ENCODE data around the gene CUBN. TPM values are rescaled to one million over a fixed set of nuclear protein-coding genes. Genes with fewer than 3 reads are reported as not detected.

The CUBN gene
- total RNA-seq, 1 experiment from 2014 or later, result 0.80 TPM

DNA sequence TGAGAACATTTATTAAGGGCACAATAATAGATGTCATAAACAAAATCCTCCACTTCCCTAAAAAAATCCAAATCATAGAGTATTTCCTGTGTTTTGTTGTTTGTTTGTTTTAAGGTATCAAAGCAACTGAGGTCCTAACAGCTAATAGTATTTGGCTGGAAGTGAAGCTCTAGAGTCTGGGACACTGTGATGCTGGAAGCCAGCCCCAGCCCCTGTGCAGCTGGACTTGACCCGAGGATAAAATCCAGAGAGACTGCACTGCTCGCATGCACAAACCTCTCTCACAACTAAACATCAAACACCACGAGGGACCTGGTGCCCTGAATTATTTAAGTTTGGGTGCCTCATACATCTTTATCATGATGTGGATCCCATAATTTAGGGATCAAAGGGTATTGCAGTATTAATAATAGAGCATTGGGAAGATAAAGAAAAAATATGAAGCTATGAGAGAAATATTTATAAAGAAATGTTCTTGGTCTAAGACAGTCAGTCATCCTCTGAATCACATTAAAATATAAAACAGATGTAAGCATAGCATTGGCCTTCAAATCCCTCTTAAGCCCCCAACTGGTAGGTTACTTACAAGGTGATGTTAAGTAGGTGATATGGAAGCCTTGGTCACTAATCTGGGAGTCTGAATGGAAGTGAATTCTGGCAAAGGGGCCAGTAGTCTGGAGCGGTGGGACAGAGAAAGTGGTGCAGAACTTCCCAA is 44.4 kb downstream of the CUBN start:
- Histone ChIP-seq H3K79me2 (ENCODE audit: low read length) (no peaks in the 10 kb centered on the region), H2AFZ (ENCODE audit: low read length) (no peak overlapping the region), H3K27me3 (ENCODE audit: low read length) (no peaks in the 10 kb centered on the region), H3K36me3 (ENCODE audit: low read depth, low read length) (no peaks in the 10 kb centered on the region), H3K4me3 (ENCODE audit: low read length) (no peak overlapping the region), H3K4me1 (ENCODE audit: insufficient read depth, low read length) (peaks cover 15% of the 10 kb centered on the region), H3K4me2 (ENCODE audit: low read length) (no peak overlapping the region), H3K9ac (ENCODE audit: low read length) (no peak overlapping the region), H4K20me1 (ENCODE audit: low read length) (no peaks in the 10 kb centered on the region), H3K9me2 (replicated peaks; ENCODE audit: low read length) (no peaks in the 10 kb centered on the region), H3K27ac (ENCODE audit: low read length) (no peak overlapping the region), H3F3A (ENCODE audit: low read length, unreplicated experiment) (no peaks in the 10 kb centered on the region), H3K9me3 (ENCODE audit: low read length) (no peaks in the 10 kb centered on the region)
- POLR2A ChIA-PET (ENCODE audit: unreplicated experiment), result no interaction called here
- DNase-seq, result no peak
- ATAC-seq, result no peak
- TF ChIP-seq, protein P1, sequence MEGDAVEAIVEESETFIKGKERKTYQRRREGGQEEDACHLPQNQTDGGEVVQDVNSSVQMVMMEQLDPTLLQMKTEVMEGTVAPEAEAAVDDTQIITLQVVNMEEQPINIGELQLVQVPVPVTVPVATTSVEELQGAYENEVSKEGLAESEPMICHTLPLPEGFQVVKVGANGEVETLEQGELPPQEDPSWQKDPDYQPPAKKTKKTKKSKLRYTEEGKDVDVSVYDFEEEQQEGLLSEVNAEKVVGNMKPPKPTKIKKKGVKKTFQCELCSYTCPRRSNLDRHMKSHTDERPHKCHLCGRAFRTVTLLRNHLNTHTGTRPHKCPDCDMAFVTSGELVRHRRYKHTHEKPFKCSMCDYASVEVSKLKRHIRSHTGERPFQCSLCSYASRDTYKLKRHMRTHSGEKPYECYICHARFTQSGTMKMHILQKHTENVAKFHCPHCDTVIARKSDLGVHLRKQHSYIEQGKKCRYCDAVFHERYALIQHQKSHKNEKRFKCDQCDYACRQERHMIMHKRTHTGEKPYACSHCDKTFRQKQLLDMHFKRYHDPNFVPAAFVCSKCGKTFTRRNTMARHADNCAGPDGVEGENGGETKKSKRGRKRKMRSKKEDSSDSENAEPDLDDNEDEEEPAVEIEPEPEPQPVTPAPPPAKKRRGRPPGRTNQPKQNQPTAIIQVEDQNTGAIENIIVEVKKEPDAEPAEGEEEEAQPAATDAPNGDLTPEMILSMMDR (conservative IDR thresholded peaks at IDR 0.05; ENCODE audit: low read depth, low read length), result no peak
- no peak for TF ChIP-seq EZH2 (IDR thresholded peaks at IDR 0.05; ENCODE audit: low read length, unreplicated experiment)
- TF ChIP-seq EZH2phosphoT487 (IDR thresholded peaks at IDR 0.05; ENCODE audit: borderline replicate concordance, low read length), result no peak
- BruUV-seq (replicated peaks), result no TSS peak
- CTCF ChIA-PET, result no interaction called here
- intact Hi-C loops (cut with micrococcal nuclease), result no loop called here

DNA sequence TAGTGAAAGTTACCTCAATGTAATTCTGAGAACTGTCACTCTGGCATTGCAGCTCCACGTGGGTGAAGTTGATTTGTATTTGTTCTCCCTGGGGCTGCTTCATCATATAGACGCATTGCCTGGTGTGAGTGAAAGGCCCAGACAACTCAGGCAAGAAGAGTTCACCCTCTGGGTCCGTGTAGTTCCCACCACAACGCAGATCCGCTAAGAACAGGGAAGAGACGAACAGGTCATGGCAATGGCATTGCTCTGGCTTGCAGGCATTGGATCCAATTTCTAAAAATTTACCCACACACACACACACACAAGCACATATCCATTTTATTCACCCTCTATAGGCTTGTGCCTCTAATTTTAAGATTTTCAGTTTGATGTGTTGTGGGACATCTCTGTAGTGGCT is 45.4 kb downstream of the CUBN start:
- no peaks in the 10 kb centered on the region for H3F3A ChIP-seq (ENCODE audit: low read length, unreplicated experiment)
- no peak overlapping the region for H2AFZ ChIP-seq (ENCODE audit: low read length)
- no peak overlapping the region for H3K9ac ChIP-seq (ENCODE audit: low read length)
- no peaks in the 10 kb centered on the region for H3K9me2 ChIP-seq (replicated peaks; ENCODE audit: low read length)
- ChIA-PET CTCF (no interaction called here), POLR2A (ENCODE audit: unreplicated experiment) (no interaction called here)
- H3K4me1 ChIP-seq (ENCODE audit: insufficient read depth, low read length), result peaks cover 15% of the 10 kb centered on the region
- no peaks in the 10 kb centered on the region for H3K79me2 ChIP-seq (ENCODE audit: low read length)
- H3K4me3 ChIP-seq (ENCODE audit: low read length), result no peak overlapping the region
- BruUV-seq (replicated peaks), result no TSS peak
- H4K20me1 ChIP-seq (ENCODE audit: low read length), result no peaks in the 10 kb centered on the region
- H3K4me2 ChIP-seq (ENCODE audit: low read length), result no peak overlapping the region
- H3K27me3 ChIP-seq (ENCODE audit: low read length), result no peaks in the 10 kb centered on the region
- intact Hi-C loops (cut with micrococcal nuclease), result no loop called here
- ATAC-seq (no peak), DNase-seq (no peak)
- TF ChIP-seq, protein P1 (conservative IDR thresholded peaks at IDR 0.05; ENCODE audit: low read depth, low read length), result no peak
- TF ChIP-seq EZH2phosphoT487 (IDR thresholded peaks at IDR 0.05; ENCODE audit: borderline replicate concordance, low read length) (no peak), EZH2 (IDR thresholded peaks at IDR 0.05; ENCODE audit: low read length, unreplicated experiment) (no peak)
- H3K9me3 ChIP-seq (ENCODE audit: low read length), result no peaks in the 10 kb centered on the region
- no peak overlapping the region for H3K27ac ChIP-seq (ENCODE audit: low read length)
- no peaks in the 10 kb centered on the region for H3K36me3 ChIP-seq (ENCODE audit: low read depth, low read length)

DNA sequence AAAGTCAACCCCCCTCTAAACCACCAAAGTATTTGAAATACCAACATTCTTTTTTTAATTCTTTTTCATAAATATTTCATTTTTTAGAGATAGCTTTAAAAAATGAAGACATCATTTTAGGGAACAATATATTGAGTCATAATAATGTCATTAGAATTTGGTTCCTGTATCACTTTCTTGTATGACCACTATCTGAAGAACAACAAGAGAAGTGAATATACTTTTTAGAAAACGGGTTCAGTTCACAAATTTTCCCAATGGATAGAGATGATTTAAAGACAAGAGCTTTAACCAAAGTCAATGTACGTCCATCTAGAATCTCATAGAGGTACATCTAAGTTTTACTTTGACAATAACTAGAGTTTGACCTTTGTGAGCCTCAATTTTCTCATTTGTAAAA is 48.2 kb downstream of the CUBN start:
- no peak overlapping the region for H3K27ac ChIP-seq (ENCODE audit: low read length)
- no peaks in the 10 kb centered on the region for H3K36me3 ChIP-seq (ENCODE audit: low read depth, low read length)
- intact Hi-C loops (cut with micrococcal nuclease), result no loop called here
- H3K4me3 ChIP-seq (ENCODE audit: low read length), result no peak overlapping the region
- no peaks in the 10 kb centered on the region for H3K79me2 ChIP-seq (ENCODE audit: low read length)
- H4K20me1 ChIP-seq (ENCODE audit: low read length), result no peaks in the 10 kb centered on the region
- TF ChIP-seq EZH2 (IDR thresholded peaks at IDR 0.05; ENCODE audit: low read length, unreplicated experiment), result no peak
- TF ChIP-seq, protein P1 (conservative IDR thresholded peaks at IDR 0.05; ENCODE audit: low read depth, low read length), result no peak
- ATAC-seq (no peak), DNase-seq (no peak)
- H3K27me3 ChIP-seq (ENCODE audit: low read length), result no peaks in the 10 kb centered on the region
- no peak overlapping the region for H3K9ac ChIP-seq (ENCODE audit: low read length)
- H3K4me1 ChIP-seq (ENCODE audit: insufficient read depth, low read length), result peaks cover 6% of the 10 kb centered on the region
- H2AFZ ChIP-seq (ENCODE audit: low read length), result no peak overlapping the region
- CTCF ChIA-PET, result no interaction called here
- H3K4me2 ChIP-seq (ENCODE audit: low read length), result no peak overlapping the region
- no peaks in the 10 kb centered on the region for H3K9me2 ChIP-seq (replicated peaks; ENCODE audit: low read length)
- H3K9me3 ChIP-seq (ENCODE audit: low read length), result no peaks in the 10 kb centered on the region
- POLR2A ChIA-PET (ENCODE audit: unreplicated experiment), result no interaction called here
- BruUV-seq (replicated peaks), result no TSS peak
- H3F3A ChIP-seq (ENCODE audit: low read length, unreplicated experiment), result no peaks in the 10 kb centered on the region
